Measurements from ENCODE around the gene MRPS27. TPM values are rescaled to one million over a fixed set of nuclear protein-coding genes. Genes with fewer than 3 reads are reported as not detected.
A peak's percentile ranks its signal among the peaks of the same experiment; 100 is the strongest.

The MRPS27 gene
- total and polyA plus RNA-seq, 9 of the 15 experiments (the other 6 are each of a cell fraction or from before 2014, with no cell fraction given): 73.6 to 144 (median 106) TPM

DNA sequence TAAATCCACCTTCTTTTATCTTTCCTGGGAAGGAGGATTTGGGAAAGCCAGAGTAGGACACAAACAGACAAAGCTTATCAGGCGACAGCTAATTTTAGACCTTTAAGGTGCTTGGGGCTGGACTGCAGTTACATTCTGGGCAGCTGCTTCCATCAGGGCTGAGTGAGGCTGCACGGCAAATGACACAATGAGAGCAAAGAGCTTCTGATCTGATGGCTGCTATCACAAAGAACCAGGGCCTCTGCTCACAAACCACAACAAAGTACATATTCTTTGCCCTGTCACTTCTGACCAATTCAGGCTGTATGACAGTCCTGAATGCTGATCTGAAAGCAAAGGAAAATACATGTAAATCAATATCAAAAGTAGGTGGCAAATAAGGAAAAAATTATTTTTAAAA lies 93.1 kb downstream of the MRPS27 start (continued):
- TF ChIP-seq, protein P1, sequence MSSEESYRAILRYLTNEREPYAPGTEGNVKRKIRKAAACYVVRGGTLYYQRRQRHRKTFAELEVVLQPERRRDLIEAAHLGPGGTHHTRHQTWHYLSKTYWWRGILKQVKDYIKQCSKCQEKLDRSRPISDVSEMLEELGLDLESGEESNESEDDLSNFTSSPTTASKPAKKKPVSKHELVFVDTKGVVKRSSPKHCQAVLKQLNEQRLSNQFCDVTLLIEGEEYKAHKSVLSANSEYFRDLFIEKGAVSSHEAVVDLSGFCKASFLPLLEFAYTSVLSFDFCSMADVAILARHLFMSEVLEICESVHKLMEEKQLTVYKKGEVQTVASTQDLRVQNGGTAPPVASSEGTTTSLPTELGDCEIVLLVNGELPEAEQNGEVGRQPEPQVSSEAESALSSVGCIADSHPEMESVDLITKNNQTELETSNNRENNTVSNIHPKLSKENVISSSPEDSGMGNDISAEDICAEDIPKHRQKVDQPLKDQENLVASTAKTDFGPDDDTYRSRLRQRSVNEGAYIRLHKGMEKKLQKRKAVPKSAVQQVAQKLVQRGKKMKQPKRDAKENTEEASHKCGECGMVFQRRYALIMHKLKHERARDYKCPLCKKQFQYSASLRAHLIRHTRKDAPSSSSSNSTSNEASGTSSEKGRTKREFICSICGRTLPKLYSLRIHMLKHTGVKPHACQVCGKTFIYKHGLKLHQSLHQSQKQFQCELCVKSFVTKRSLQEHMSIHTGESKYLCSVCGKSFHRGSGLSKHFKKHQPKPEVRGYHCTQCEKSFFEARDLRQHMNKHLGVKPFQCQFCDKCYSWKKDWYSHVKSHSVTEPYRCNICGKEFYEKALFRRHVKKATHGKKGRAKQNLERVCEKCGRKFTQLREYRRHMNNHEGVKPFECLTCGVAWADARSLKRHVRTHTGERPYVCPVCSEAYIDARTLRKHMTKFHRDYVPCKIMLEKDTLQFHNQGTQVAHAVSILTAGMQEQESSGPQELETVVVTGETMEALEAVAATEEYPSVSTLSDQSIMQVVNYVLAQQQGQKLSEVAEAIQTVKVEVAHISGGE (CRISPR knock-in tag; IDR thresholded peaks at IDR 0.05): peak in 1 of 3 experiments; percentile 31; a peak in 1 of 6 replicates
- TF ChIP-seq, protein P2, sequence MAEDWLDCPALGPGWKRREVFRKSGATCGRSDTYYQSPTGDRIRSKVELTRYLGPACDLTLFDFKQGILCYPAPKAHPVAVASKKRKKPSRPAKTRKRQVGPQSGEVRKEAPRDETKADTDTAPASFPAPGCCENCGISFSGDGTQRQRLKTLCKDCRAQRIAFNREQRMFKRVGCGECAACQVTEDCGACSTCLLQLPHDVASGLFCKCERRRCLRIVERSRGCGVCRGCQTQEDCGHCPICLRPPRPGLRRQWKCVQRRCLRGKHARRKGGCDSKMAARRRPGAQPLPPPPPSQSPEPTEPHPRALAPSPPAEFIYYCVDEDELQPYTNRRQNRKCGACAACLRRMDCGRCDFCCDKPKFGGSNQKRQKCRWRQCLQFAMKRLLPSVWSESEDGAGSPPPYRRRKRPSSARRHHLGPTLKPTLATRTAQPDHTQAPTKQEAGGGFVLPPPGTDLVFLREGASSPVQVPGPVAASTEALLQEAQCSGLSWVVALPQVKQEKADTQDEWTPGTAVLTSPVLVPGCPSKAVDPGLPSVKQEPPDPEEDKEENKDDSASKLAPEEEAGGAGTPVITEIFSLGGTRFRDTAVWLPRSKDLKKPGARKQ (CRISPR knock-in tag; IDR thresholded peaks at IDR 0.05): no peak
- TF ChIP-seq XRCC5 (IDR thresholded peaks at IDR 0.05; ENCODE audit: low read depth, low read length): no peak
- TF ChIP-seq BRD9 (IDR thresholded peaks at IDR 0.05; ENCODE audit: low read depth, partially characterized antibody): no peak
- TF ChIP-seq MXI1 (IDR thresholded peaks at IDR 0.05; ENCODE audit: low read depth, low read length): no peak
- TF ChIP-seq ILK (tag; IDR thresholded peaks at IDR 0.05; ENCODE audit: borderline replicate concordance, low read depth): no peak
- TF ChIP-seq ZNF699 (CRISPR knock-in tag; IDR thresholded peaks at IDR 0.05; ENCODE audit: insufficient replicate concordance): no peak
- TF ChIP-seq KLF16 (IDR thresholded peaks at IDR 0.05): peak; percentile 42; the same call in 1 of the 2 replicates
- no peak for TF ChIP-seq FOXM1 (IDR thresholded peaks at IDR 0.05; ENCODE audit: low read depth)
- no peak for TF ChIP-seq FOXM1 (CRISPR knock-in tag; IDR thresholded peaks at IDR 0.05; ENCODE audit: low read depth)
- TF ChIP-seq ZC3H11A (IDR thresholded peaks at IDR 0.05; ENCODE audit: low read depth, low read length): no peak
- TF ChIP-seq KDM1A (IDR thresholded peaks at IDR 0.05): no peak; a peak in 1 of 4 replicates
- TF ChIP-seq, protein P3, sequence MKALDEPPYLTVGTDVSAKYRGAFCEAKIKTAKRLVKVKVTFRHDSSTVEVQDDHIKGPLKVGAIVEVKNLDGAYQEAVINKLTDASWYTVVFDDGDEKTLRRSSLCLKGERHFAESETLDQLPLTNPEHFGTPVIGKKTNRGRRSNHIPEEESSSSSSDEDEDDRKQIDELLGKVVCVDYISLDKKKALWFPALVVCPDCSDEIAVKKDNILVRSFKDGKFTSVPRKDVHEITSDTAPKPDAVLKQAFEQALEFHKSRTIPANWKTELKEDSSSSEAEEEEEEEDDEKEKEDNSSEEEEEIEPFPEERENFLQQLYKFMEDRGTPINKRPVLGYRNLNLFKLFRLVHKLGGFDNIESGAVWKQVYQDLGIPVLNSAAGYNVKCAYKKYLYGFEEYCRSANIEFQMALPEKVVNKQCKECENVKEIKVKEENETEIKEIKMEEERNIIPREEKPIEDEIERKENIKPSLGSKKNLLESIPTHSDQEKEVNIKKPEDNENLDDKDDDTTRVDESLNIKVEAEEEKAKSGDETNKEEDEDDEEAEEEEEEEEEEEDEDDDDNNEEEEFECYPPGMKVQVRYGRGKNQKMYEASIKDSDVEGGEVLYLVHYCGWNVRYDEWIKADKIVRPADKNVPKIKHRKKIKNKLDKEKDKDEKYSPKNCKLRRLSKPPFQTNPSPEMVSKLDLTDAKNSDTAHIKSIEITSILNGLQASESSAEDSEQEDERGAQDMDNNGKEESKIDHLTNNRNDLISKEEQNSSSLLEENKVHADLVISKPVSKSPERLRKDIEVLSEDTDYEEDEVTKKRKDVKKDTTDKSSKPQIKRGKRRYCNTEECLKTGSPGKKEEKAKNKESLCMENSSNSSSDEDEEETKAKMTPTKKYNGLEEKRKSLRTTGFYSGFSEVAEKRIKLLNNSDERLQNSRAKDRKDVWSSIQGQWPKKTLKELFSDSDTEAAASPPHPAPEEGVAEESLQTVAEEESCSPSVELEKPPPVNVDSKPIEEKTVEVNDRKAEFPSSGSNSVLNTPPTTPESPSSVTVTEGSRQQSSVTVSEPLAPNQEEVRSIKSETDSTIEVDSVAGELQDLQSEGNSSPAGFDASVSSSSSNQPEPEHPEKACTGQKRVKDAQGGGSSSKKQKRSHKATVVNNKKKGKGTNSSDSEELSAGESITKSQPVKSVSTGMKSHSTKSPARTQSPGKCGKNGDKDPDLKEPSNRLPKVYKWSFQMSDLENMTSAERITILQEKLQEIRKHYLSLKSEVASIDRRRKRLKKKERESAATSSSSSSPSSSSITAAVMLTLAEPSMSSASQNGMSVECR (CRISPR knock-in tag; IDR thresholded peaks at IDR 0.05): no peak
- TF ChIP-seq ZNF217 (CRISPR knock-in tag; IDR thresholded peaks at IDR 0.05): no peak
- 0 out of 2 replicates have a peak, but pooled peaks have one; percentile 1 for TF ChIP-seq MAFF (IDR thresholded peaks at IDR 0.05; ENCODE audit: low read length)
- no peak for TF ChIP-seq POU5F1 (IDR thresholded peaks at IDR 0.05; ENCODE audit: borderline replicate concordance, low read depth, low read length, partially characterized antibody)
- no peak for TF ChIP-seq U2AF2 (optimal IDR thresholded peaks at IDR 0.05; ENCODE audit: low read depth, low read length)
- TF ChIP-seq ZC3H4 (CRISPR knock-in tag; IDR thresholded peaks at IDR 0.05; ENCODE audit: borderline replicate concordance): no peak
